Adrenal gland (tissue), 12 donors: ENCODE measurements around the gene HOMEZ. TPM values are rescaled to one million over a fixed set of nuclear protein-coding genes. Genes with fewer than 3 reads are reported as not detected.

ENCODE experiments used
- DNase-seq, 7 donors: peaks; one replicate each; pipeline ENCODE4 v3.0.0-alpha.2; 2019 to 2020
- H3K27ac ChIP-seq, 5 donors: fragments of 200-600 bp; sonication (generic) in 4 of 5; 1 replicate in 3 of 5; 2 replicates in 2 of 5; pipeline versions ENCODE4 v1.5.1 to v1.8.0; 2016 to 2020; ENCODE audit warnings: mild to moderate bottlenecking in 1 of 5
- H3K27me3 ChIP-seq: fragments of 200-600 bp; 2 replicates; pipeline ENCODE4 v1.8.0; 2021
- H3K36me3 ChIP-seq, 2 donors: fragments of 200-600 bp; replicated peaks in 1 of 2; 1 replicate in 1 of 2; 2 replicates in 1 of 2; pipeline versions ENCODE4 v1.5.1 to v1.8.0; 2018 to 2022
- H3K4me1 ChIP-seq, 2 donors: fragments of 200-600 bp; replicated peaks in 1 of 2; 1 replicate in 1 of 2; 2 replicates in 1 of 2; pipeline versions ENCODE4 v1.5.1 to v1.8.0; 2018 to 2021
- H3K4me3 ChIP-seq, 4 donors: fragments of 200-600 bp; sonication (generic) in 3 of 4; one replicate each; pipeline ENCODE4 v1.5.1; 2016 to 2018
- H3K9me3 ChIP-seq, 3 donors: fragments of 200-600 bp; sonication (generic) in 1 of 3; replicated peaks in 1 of 3; 1 replicate in 2 of 3; 2 replicates in 1 of 3; pipeline versions ENCODE4 v1.5.1 to v1.8.0; 2016 to 2021
- CTCF ChIP-seq, 6 experiments: fragments of 450-650 bp in 4 of 6; fragments of 200-600 bp in 2 of 6; sonication (generic) in 1 of 6; IDR thresholded peaks; 1 replicate in 5 of 6; 2 replicates in 1 of 6; pipeline versions ENCODE4 v1.5.1 to v1.8.0; 2016 to 2021; ENCODE audit warnings: antibody characterized with exemption in 6 of 6, mild to moderate bottlenecking in 2 of 6, moderate library complexity in 1 of 6
- POLR2A ChIP-seq, 2 donors: fragments of 450-650 bp; IDR thresholded peaks; one replicate each; pipeline ENCODE4 v1.6.1; 2017; ENCODE audit warnings: antibody characterized with exemption in 2 of 2, mild to moderate bottlenecking in 2 of 2, moderate library complexity in 1 of 2
- whole genome bisulfite sequencing, 4 donors: extraction: QIAGEN DNeasy Blood & Tissue Kit in 2 of 4; methylation state at CpG; one replicate each; pipeline versions ENCODE4 v1.1.5 to v1.1.7; 2013 to 2017; 5-methylcytosine and 5-hydroxymethylcytosine counted together
- intact Hi-C, 2 donors: fragments of 100-400 bp; cut with DNase I; formaldehyde crosslinking; loops; one replicate each; pipeline versions ENCODE4 v1.14.1 to v1.15.0; 2022 to 2023
- polyA plus RNA-seq, 3 donors: library from polyadenylated mRNA; stranded (reverse); fragments of 200-250 nt in 2 of 3; fragments of 350-450 nt in 1 of 3; fragmentation: Illumina TruSeq in 1 of 3; extraction: RNeasy Lipid Tissue Mini Kit (QIAGEN cat#74804) in 1 of 3; gene quantifications; one replicate each; pipeline ENCODE4 v1.2.3, GENCODE V29; 2013 to 2014
- total RNA-seq, 9 donors: library from RNA; depleted of rRNA in 4 of 9; stranded (reverse); fragments of >200 nt in 4 of 9; fragments of 120-200 nt in 1 of 9; fragmentation: NEBNext Ultra II Directional in 1 of 9; extraction: Animal tissue kit (Norgen Biotek cat#: 25700) in 1 of 9; gene quantifications; one replicate each; pipeline versions ENCODE4 v1.1.0 to v1.2.4, GENCODE V29; 2013 to 2023
- donor health status: healthy with polysubstance abuse.
- donor health status: Bipolar disorder and iron deficiency.
- donor health status: DM: yes; HTN: yes; CAD: no.
- donor health status: DM: no; HTN: no; CAD: no.
- donor health status: DM: no; HTN: no; CAD: no.
- donor health status: DM: yes; HTN: yes; CAD: no.

The HOMEZ gene
- total and polyA plus RNA-seq, 12 donors, result 4.5 to 15.0 (median 9.0) TPM

DNA sequence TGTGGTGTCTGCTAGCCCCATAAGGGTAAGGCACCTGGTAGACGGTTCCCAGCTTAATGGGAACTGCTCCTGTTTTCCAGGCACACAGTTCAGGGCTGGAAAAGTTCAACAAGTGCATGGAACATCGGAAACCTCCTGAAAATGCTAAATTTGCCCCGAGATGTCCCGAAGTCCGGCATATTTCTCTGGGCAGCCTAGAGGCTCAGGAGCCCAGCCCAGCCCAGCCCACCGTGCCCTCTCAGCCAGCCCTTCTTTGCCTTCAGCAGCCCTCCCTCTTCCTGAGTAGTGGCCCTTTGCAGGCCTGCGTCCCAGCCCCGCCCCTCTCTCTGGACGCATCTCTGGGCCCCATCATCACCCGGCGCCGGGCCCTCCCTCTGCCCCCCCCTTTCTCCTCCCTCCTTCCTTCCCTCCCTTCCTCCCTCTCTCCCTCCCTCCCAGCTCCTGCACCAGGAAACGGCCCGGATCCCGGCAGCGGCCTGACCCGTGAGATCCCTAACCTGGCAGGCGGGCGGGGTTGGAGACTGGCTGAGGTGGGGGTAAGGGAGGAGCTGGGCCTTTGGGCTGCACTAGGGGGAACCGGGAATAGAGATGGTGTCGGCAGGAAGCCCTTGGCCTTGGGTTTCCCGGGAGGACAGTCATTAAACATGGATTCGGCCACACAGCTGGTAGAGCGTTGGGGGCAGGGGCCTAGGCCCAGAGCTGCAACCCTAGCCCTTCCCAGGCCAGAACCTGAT is 20.6 kb upstream of the HOMEZ start, which contains the start of gene BCL2L2:
BCL2L2 (plus strand) TSS at position 422 of the 734 bp plus-strand sequence. CDS start 935 bp downstream, outside the sequence.
- peaks cover 0 to 30% of the 10 kb centered on the region in 2 donors for H3K36me3 ChIP-seq
- intact Hi-C loops, result no loop called here
- H3K4me1 ChIP-seq, result peaks cover 32 to 49% of the 10 kb centered on the region in 2 donors
- peak within 1 kb of the TSS; percentile 76 to 94 (median 90) for H3K27ac ChIP-seq
- WGBS, 4 donors, result 0 to 6% (median 0%) methylated on average over 7 to 24 of the region's 24 CpGs
- peak within 1 kb of the TSS in 3 of 4 donors; percentile 71 to 90 (median 89) for H3K4me3 ChIP-seq
- no peaks in the 10 kb centered on the region for H3K9me3 ChIP-seq
- peak; percentile 73 to 87 for TF ChIP-seq POLR2A (IDR thresholded peaks at IDR 0.05)
- TF ChIP-seq CTCF (IDR thresholded peaks at IDR 0.05), result no peak
- DNase-seq, result peak; percentile 93 to 97 (median 96)
- no peaks in the 10 kb centered on the region for H3K27me3 ChIP-seq

GRCh38 chr14:23302290-23303225 is 16.6 kb upstream of the HOMEZ start, which contains the start of gene PPP1R3E:
TSS of gene PPP1R3E (minus strand) at chr14:23302859. CDS start at chr14:23302576, 283 bp downstream.
- peak; percentile 74 to 89 (median 79) for DNase-seq
- WGBS, 4 donors, result 2 to 3% (median 2%) methylated on average over 25 to 81 of the region's 81 CpGs
- intact Hi-C loops, result no loop called here
- H3K27ac ChIP-seq, result peak within 1 kb of the TSS; percentile 82 to 99 (median 97)
- H3K9me3 ChIP-seq, result no peaks in the 10 kb centered on the region
- TF ChIP-seq CTCF (IDR thresholded peaks at IDR 0.05), result no peak
- TF ChIP-seq POLR2A (IDR thresholded peaks at IDR 0.05), result peak in 1 of 2 donors; percentile 56
- H3K36me3 ChIP-seq, result peaks cover 0 to 5% of the 10 kb centered on the region in 2 donors
- H3K4me1 ChIP-seq, result peaks cover 25 to 30% of the 10 kb centered on the region in 2 donors
- peak within 1 kb of the TSS in 3 of 4 donors; percentile 12 to 64 (median 34) for H3K4me3 ChIP-seq
- no peaks in the 10 kb centered on the region for H3K27me3 ChIP-seq

DNA sequence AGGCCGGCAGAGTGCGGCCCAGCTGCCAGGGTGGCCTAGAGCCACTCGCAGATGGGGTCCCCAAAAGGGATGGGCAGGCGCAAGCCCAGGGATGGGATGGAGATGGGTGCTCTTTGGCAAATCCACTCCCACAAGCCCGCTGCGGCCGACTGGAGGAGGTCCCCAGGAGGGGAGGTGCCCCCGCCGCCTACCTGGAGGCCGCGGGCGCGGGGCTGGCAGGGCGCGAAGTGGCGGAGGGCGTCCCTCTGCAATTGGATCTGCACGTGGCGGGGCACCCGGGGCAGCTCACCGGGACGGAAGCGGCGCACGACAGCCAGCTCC is 16.0 kb upstream of the HOMEZ start:
- Histone ChIP-seq H3K9me3 (no peaks in the 10 kb centered on the region), H3K4me1 (peaks cover 21 to 26% of the 10 kb centered on the region in 2 donors), H3K27ac (peak overlapping the region; percentile 82 to 99 (median 97)), H3K36me3 (peaks cover 0 to 5% of the 10 kb centered on the region in 2 donors), H3K27me3 (no peaks in the 10 kb centered on the region), H3K4me3 (peak overlapping the region in 3 of 4 donors; percentile 12 to 64 (median 34))
- intact Hi-C loops, result no loop called here
- TF ChIP-seq POLR2A (IDR thresholded peaks at IDR 0.05) (peak; percentile 79 to 81), CTCF (IDR thresholded peaks at IDR 0.05) (no peak)
- no peak for DNase-seq
- 0 to 1% (median 0%) methylated on average over 2 to 25 of the region's 25 CpGs for WGBS, 4 donors
